IgD-negative memory B cell (primary cell): ENCODE measurements around the gene CCDC93. TPM values are rescaled to one million over a fixed set of nuclear protein-coding genes. Genes with fewer than 3 reads are reported as not detected.
"Not testable (repeated sequence)": the region's sequence is repeated elsewhere in the genome, so short reads cannot be mapped to it uniquely, and the experiment has no call there.

Source experiments
- H3K27ac Mint-ChIP-seq, 3 donors: one replicate each; pipeline ENCODE4 v1.8.0; 2020 to 2022; ENCODE audit warnings: mild to moderate bottlenecking in 3 of 3, mixed read lengths in 3 of 3, moderate library complexity in 1 of 3
- H3K27me3 Mint-ChIP-seq: one replicate; pipeline ENCODE4 v1.8.0; 2021; ENCODE audit warnings: mixed read lengths
- H3K36me3 Mint-ChIP-seq: one replicate; pipeline ENCODE4 v1.8.0; 2020; ENCODE audit warnings: mild to moderate bottlenecking, mixed read lengths
- H3K4me1 Mint-ChIP-seq, 3 donors: one replicate each; pipeline ENCODE4 v1.8.0; 2020 to 2022; ENCODE audit warnings: mixed read lengths in 3 of 3, mild to moderate bottlenecking in 1 of 3
- H3K4me3 Mint-ChIP-seq, 4 donors: one replicate each; pipeline ENCODE4 v1.8.0; 2020 to 2022; ENCODE audit warnings: mild to moderate bottlenecking in 4 of 4, mixed read lengths in 4 of 4, moderate library complexity in 3 of 4
- H3K9me3 Mint-ChIP-seq, 3 donors: one replicate each; pipeline ENCODE4 v1.8.0; 2020 to 2021; ENCODE audit warnings: mixed read lengths in 3 of 3, mild to moderate bottlenecking in 1 of 3
- polyA plus RNA-seq: library from polyadenylated mRNA; unstranded; fragments of 300-500 nt; fragmentation: Illumina TruSeq; gene quantifications from one replicate; pipeline ENCODE4 v1.2.3, GENCODE V29; 2021

The CCDC93 gene
- polyA plus RNA-seq, 1 donor from 2014 or later, result 11.7 TPM

DNA sequence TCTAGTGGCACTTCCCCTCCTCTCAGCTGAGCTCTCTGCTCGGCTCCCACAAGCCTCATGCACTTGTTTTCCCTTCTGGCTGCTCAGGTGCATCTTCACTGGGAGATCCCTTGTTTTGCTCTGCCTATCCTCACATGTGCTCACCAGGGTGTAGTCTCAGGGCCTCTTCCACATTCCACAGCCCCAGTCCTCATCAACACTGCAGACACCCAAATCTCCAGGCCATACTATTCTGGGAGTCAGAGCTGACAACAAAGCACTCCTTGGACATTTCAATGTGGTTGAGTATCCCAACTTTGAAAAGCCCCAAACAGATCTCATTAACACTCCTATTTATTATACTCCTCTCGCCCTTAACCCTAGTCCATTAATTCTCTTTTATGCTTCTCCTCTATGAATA is 71.3 kb downstream of the CCDC93 start:
- Mint-ChIP-seq H3K27ac (no peak overlapping the region), H3K27me3 (no peaks in the 10 kb centered on the region), H3K36me3 (peaks cover 9% of the 10 kb centered on the region), H3K4me3 (no peak overlapping the region), H3K9me3 (no peaks in the 10 kb centered on the region), H3K4me1 (no peaks in the 10 kb centered on the region)

DNA sequence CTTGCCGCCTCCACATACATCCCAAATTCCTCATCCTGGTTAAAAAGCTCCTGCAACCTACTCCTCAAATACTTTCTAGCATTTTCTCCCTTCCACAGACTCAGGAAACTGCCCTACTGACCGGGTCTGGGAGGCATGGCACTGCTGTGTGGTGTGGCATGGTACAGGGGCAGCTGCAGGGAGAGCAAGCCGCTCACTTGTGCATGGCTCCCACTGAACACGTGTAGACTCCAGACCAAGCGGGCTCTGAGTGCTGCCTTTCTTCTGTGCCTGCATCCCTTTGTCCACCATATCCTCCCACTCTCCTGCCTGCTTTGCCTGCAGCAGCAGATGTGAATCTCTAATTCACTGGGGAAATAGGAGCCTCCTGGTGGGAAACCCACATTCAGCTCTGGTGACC is 72.2 kb downstream of the CCDC93 start:
- no peaks in the 10 kb centered on the region for H3K4me1 Mint-ChIP-seq
- no peak overlapping the region for H3K27ac Mint-ChIP-seq
- H3K27me3 Mint-ChIP-seq, result no peaks in the 10 kb centered on the region
- H3K4me3 Mint-ChIP-seq, result no peak overlapping the region
- peaks cover 9% of the 10 kb centered on the region for H3K36me3 Mint-ChIP-seq
- H3K9me3 Mint-ChIP-seq, result no peaks in the 10 kb centered on the region

DNA sequence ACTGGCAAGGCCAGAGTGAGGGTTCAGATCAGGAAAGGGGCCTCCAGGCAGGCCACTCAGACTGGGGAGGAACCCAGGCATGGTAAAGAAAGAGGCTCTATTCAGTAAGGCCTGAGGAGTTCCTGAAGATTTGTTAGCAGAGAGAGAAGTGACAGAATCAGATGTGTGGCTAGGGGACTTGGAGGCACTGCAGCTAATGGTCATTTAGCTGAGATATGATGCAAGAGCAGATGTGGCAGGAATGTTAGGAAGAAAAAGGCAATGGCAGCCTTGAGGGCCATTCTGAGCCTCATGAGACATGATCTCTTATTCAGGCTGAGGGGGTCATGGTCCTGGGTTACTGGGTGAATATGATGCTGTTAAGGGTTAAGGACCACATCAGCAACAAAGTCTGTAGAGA is 73.4 kb downstream of the CCDC93 start:
- Mint-ChIP-seq H3K27ac (no peak overlapping the region), H3K4me1 (no peaks in the 10 kb centered on the region), H3K4me3 (no peak overlapping the region), H3K36me3 (peaks cover 18% of the 10 kb centered on the region), H3K9me3 (no peaks in the 10 kb centered on the region), H3K27me3 (no peaks in the 10 kb centered on the region)

DNA sequence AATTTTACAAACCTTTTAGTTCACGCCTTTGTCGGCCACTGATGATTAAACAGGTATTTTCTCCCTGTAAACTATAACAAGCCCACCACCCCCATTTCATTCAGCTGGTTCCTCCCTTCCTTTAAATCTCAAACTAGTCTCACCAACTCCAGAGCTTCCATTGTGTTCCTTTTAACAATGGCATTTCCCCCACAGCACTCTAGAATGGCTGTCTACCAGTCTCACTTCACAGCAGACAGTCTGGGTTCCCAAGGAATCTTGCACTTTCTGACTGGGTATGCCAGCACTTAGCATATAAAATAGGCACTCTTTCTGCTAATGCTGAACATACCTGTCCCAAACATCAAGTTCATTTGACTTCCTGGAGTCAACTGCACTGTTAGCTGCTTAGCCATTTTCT is 75.3 kb downstream of the CCDC93 start:
- Mint-ChIP-seq H3K27me3 (no peaks in the 10 kb centered on the region), H3K27ac (no peak overlapping the region), H3K36me3 (peaks cover 22% of the 10 kb centered on the region), H3K4me1 (no peaks in the 10 kb centered on the region), H3K9me3 (no peaks in the 10 kb centered on the region), H3K4me3 (no peak overlapping the region)

DNA sequence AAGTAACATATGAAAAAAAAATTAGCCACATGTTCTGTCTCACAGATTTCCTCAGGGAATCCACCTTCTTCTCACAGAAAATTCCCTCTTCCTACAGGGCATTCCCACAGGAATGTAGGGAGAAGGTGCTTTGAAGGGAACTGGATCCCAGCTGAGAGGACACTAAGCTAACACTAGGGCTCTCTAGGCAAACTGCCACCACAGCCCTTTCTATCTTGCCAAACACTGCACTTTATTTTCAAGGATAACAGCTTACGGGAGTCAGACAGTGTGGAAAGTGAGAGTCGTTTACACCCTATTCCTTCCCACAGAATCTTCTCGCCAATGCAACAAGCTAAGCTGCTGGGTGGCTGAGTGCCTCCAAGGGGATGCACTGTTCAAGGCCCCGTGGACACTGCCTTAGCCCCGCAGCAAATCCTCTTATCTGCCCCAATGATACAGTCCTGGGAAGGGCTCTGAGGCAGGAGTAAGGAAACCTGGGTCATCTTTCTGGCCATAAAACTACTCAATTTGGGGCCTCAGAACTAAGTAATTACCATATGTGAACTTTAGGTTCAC is 76.9 kb downstream of the CCDC93 start:
- peak overlapping the region in 1 of 3 donors; percentile 21 for H3K27ac Mint-ChIP-seq
- H3K4me3 Mint-ChIP-seq, result no peak overlapping the region
- H3K9me3 Mint-ChIP-seq, result no peaks in the 10 kb centered on the region
- peaks cover 31% of the 10 kb centered on the region for H3K36me3 Mint-ChIP-seq
- no peaks in the 10 kb centered on the region for H3K27me3 Mint-ChIP-seq
- no peaks in the 10 kb centered on the region for H3K4me1 Mint-ChIP-seq

DNA sequence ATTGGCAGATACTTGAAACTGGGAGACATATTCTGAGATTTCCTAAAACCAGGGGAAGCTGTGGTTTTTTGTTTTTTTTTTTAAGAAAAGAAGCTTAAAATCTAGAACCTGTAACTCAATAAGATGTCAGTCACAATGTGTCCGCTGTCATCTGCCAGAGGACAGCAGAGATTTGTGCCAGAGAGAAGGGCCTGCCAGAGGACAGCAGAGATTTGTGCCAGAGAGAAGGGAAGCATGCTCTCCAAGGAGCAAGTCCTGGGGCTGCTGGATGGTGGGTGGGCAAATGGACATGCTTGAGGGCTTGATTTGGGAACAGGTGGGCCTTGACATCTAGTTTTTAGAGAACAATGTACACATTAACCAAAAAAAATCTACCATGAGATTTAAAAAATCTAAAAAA is 77.9 kb downstream of the CCDC93 start:
- no peaks in the 10 kb centered on the region for H3K4me1 Mint-ChIP-seq
- no peaks in the 10 kb centered on the region for H3K27me3 Mint-ChIP-seq
- peaks cover 0 to 4% (median 0%) of the 10 kb centered on the region in 3 donors for H3K9me3 Mint-ChIP-seq
- no peak overlapping the region for H3K4me3 Mint-ChIP-seq
- H3K36me3 Mint-ChIP-seq, result peaks cover 38% of the 10 kb centered on the region
- H3K27ac Mint-ChIP-seq, result peak overlapping the region in 1 of 3 donors; percentile 92

DNA sequence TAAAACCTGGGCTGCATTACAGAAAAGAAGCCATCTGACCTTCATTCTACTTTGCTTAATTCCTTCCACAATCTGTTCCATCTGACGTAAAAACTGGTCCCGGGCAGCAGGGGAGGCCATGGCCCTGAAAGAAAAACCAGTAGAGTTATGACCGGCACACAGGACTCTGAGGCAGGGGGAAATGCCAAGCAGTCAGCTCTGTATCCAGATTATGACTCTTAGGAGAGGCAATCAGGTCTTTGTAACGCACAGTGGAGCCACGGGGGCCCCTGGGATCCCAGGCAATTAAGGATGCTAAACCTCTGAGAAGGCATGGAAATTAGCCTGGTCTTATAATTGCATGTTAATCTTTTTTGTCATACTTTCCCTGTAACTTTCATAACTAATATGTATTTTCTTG is 78.4 kb downstream of the CCDC93 start:
- H3K9me3 Mint-ChIP-seq, result peaks cover 0 to 6% (median 1%) of the 10 kb centered on the region in 3 donors
- no peaks in the 10 kb centered on the region for H3K4me1 Mint-ChIP-seq
- peaks cover 41% of the 10 kb centered on the region for H3K36me3 Mint-ChIP-seq
- peak overlapping the region in 1 of 3 donors; percentile 92 for H3K27ac Mint-ChIP-seq
- H3K4me3 Mint-ChIP-seq, result no peak overlapping the region
- H3K27me3 Mint-ChIP-seq, result no peaks in the 10 kb centered on the region

DNA sequence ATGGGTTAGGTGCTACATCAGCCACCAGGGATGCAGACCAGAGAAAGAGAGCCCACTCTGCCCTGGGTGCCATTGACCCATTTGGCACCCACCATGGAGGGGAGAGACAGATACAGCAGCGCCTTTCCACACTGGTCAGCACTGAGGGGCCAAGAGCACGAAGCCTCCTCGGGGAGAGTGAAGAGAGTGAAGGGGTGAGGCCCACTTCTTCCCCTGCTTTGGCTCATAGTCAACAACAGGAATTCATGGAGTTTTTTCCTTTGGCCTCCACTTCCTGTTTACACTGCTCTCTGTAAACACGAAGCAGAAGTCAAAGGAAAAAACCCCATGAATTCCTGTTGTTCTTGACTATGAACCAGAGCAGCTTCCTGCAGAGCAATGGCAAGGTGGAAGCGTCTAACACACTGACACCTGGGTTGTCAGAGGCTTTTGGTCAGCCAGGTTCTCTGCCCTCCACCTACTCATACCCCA is 80.0 kb downstream of the CCDC93 start:
- Mint-ChIP-seq H3K9me3 (peaks cover 0 to 10% (median 1%) of the 10 kb centered on the region in 3 donors), H3K27me3 (no peaks in the 10 kb centered on the region), H3K36me3 (peaks cover 54% of the 10 kb centered on the region), H3K4me3 (peak overlapping the region in 1 of 4 donors; percentile 20), H3K4me1 (peaks cover 0 to 3% (median 0%) of the 10 kb centered on the region in 3 donors), H3K27ac (no peak overlapping the region)

DNA sequence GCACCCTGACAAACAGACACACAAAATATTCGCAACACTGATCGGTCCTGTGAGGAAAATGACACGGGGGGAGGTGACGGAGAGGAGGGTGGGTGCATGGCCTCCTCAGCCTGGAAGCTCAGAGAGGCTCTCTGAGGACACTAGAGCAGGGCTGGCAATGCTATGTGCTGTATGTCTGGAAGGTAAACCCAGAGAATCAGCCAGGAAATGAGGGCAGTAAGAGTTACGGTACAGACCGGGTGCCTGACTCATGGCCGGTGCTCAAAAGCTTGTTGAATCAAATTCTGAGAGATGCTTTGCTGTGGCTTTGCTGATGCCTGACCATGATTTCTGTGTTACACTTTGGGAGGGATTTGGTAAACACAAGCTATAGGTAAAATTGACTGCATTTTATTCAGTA is 81.9 kb downstream of the CCDC93 start:
- Mint-ChIP-seq H3K4me3 (no peak overlapping the region), H3K4me1 (peaks cover 0 to 3% (median 0%) of the 10 kb centered on the region in 3 donors), H3K27ac (no peak overlapping the region), H3K36me3 (peaks cover 61% of the 10 kb centered on the region), H3K27me3 (no peaks in the 10 kb centered on the region), H3K9me3 (peaks cover 4 to 10% (median 5%) of the 10 kb centered on the region in 3 donors)

DNA sequence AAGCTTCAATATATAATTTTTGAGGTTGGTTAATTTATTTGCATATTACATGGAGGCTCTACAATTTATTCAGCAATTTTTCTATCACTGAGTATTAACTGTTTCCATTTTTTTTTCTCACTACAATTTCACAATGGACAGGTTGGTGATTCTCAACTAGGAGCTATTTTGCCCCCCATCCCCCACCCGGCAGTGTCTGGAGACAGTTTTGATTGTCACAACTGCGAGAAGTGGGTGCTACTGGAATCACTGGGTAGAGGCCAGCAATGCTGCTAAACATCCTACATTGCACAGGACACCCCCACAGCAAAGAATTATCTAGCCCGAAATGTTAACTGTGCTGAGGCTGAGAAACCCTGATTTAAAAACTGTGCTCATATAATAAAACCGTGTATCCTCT is 82.6 kb downstream of the CCDC93 start:
- H3K27ac Mint-ChIP-seq, result no peak overlapping the region
- H3K36me3 Mint-ChIP-seq, result peaks cover 57% of the 10 kb centered on the region
- no peaks in the 10 kb centered on the region for H3K27me3 Mint-ChIP-seq
- H3K4me3 Mint-ChIP-seq, result no peak overlapping the region
- H3K9me3 Mint-ChIP-seq, result peaks cover 4 to 10% (median 5%) of the 10 kb centered on the region in 3 donors
- H3K4me1 Mint-ChIP-seq, result peaks cover 0 to 3% (median 0%) of the 10 kb centered on the region in 3 donors

DNA sequence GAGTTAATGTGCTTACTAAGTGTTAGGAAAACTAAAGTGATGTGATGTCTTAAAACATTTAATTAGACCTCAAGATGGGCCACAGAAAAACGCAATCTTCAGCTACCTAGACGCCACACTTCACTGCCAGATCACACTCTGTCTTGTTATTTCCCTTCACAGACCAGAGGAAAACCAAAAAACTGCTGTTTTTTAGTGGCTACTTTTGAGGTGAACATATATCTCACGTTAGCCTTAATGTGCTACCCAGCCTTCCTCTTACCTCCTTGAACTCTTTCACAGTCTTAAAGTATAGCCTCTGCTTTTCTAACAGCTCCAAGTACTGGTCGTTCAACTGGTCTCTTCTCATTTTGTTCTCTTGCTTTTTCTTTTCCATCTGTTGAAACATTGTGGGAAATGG is 83.1 kb downstream of the CCDC93 start:
- no peak overlapping the region for H3K27ac Mint-ChIP-seq
- peaks cover 0 to 3% (median 0%) of the 10 kb centered on the region in 3 donors for H3K4me1 Mint-ChIP-seq
- no peak overlapping the region for H3K4me3 Mint-ChIP-seq
- H3K9me3 Mint-ChIP-seq, result peaks cover 4 to 10% (median 5%) of the 10 kb centered on the region in 3 donors
- peaks cover 55% of the 10 kb centered on the region for H3K36me3 Mint-ChIP-seq
- H3K27me3 Mint-ChIP-seq, result no peaks in the 10 kb centered on the region

DNA sequence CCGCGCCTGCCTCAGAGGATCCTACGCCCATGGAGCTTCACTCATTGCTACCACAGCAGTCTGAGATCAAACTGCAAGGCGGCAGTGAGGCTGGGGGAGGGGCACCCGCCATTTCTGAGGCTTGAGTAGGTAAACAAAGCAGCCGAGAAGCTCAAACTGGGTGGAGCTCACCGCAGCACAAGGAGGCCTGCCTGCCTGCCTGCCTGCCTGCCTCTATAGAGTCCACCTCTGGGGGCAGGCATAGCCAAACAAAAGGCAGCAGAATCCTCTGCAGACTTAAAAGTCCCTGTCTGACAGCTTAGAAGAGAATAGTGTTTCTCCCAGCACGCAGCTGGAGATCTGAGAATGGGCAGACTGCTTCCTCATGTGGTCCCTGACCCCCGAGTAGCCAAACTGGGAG is 90.4 kb downstream of the CCDC93 start:
- not testable (repeated sequence) for H3K9me3 Mint-ChIP-seq, H3K4me3 Mint-ChIP-seq, H3K4me1 Mint-ChIP-seq, H3K27ac Mint-ChIP-seq, H3K27me3 Mint-ChIP-seq
- peaks cover 33% of the 10 kb centered on the region for H3K36me3 Mint-ChIP-seq

DNA sequence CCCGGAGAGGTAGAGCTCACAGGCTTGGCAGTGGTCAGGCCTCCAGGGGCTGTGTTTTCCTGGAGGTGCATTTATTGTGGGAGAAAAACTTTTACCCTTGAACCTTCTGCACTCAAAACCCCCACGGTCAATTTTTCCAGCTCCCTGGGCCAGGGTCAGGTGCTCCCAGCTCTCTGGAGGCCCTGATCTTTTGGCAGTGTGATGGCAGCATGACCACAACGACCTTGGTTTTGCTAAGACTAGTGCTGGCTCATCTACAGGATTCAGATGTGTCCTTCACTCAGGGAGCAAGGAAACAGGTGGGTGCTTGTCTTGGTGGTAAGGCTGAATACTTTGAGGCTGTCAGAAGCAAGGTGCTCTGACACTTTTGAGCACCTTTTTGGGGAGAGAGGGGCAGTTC is 92.3 kb downstream of the CCDC93 start:
- peak overlapping the region in 1 of 4 donors; percentile 72 for H3K4me3 Mint-ChIP-seq
- no peaks in the 10 kb centered on the region for H3K27me3 Mint-ChIP-seq
- no peak overlapping the region for H3K27ac Mint-ChIP-seq
- peaks cover 37% of the 10 kb centered on the region for H3K36me3 Mint-ChIP-seq
- H3K4me1 Mint-ChIP-seq, result peaks cover 0 to 1% (median 0%) of the 10 kb centered on the region in 3 donors
- no peaks in the 10 kb centered on the region for H3K9me3 Mint-ChIP-seq

DNA sequence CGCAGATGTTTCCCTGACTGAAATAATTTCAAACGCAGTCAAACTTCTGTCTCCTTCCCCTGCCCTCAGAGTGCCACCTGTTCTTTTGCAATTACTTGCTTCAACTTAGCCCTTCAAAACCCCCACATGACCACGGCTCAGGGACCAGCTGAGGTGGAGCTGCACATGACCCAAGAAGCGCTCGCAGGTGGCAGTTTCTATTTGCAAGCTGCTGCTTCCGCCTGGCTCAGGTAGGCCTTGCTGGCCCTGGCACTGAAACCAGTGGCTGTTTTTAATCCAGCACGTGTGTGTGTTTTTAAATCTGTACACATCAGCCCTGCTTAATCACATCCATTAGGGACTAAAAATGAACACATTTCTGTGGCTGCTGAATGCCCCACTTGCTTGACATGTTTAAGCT is 95.3 kb downstream of the CCDC93 start:
- Mint-ChIP-seq H3K9me3 (peaks cover 0 to 6% (median 0%) of the 10 kb centered on the region in 3 donors), H3K4me3 (no peak overlapping the region), H3K36me3 (peaks cover 35% of the 10 kb centered on the region), H3K27ac (peak overlapping the region in 1 of 3 donors; percentile 60), H3K4me1 (peaks cover 0 to 4% (median 0%) of the 10 kb centered on the region in 3 donors), H3K27me3 (no peaks in the 10 kb centered on the region)

DNA sequence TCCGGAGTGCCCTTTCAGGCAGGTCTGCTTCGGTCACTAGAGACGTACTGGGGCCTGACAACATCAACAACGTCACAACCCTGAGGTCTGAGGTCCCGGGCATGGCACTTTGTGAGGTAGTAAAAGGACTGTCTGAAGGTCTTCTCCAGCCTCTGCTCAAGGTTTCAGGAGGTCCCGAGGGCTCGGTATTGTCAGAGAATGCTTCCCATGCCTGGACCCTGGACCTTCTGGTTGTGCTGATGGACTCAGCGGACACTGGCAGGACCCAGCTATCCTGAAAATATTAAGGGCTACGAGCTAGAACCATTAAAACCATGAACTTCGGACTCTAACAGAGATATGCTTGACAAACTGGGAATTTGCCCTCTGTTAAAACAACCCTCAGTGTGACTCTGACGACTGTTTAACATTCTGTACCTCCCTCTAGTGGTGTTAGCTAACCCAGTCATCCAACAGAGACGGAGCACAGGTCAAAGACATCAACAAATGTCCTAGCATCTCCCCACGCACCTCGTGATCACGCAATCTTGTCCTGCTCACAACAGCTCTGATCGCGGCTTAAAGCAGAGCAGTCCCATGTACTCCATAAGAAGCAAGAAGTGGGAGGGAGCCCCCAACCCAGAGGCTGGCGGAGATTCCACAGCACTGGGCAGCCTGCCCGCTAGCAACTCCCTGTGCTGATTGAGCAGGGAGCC is 96.5 kb downstream of the CCDC93 start:
- Mint-ChIP-seq H3K36me3 (peaks cover 33% of the 10 kb centered on the region), H3K4me1 (peaks cover 0 to 4% (median 0%) of the 10 kb centered on the region in 3 donors), H3K9me3 (peaks cover 0 to 9% (median 7%) of the 10 kb centered on the region in 3 donors), H3K27ac (no peak overlapping the region), H3K27me3 (no peaks in the 10 kb centered on the region), H3K4me3 (no peak overlapping the region)

DNA sequence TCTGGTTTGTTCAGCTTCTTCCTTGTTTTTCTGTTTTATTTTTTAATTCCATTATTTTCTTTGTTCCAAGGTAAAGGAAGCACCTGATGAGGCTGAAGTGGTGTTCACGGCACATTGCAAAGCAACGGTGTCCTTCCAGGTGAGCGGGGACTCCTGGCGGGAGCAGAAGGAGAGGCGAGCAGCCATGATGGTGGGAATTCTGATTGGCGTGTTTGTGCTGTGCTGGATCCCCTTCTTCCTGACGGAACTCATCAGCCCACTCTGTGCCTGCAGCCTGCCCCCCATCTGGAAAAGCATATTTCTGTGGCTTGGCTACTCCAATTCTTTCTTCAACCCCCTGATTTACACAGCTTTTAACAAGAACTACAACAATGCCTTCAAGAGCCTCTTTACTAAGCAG is 110.9 kb downstream of the CCDC93 start:
- peaks cover 2 to 17% (median 12%) of the 10 kb centered on the region in 3 donors for H3K9me3 Mint-ChIP-seq
- H3K4me3 Mint-ChIP-seq, result no peak overlapping the region
- H3K27me3 Mint-ChIP-seq, result no peaks in the 10 kb centered on the region
- H3K27ac Mint-ChIP-seq, result no peak overlapping the region
- no peaks in the 10 kb centered on the region for H3K4me1 Mint-ChIP-seq
- H3K36me3 Mint-ChIP-seq, result no peaks in the 10 kb centered on the region
